CD14-positive monocyte (primary cell): Measurements from ENCODE around the gene SLX4. TPM values are rescaled to one million over a fixed set of nuclear protein-coding genes. Genes with fewer than 3 reads are reported as not detected.

Experiments used
- DNase-seq, 3 donors: peaks; one replicate each; pipeline ENCODE4 v3.0.0-alpha.2; 2011 to 2022
- H2AFZ ChIP-seq: 2 replicates; pipeline ENCODE4 v1.6.0; 2012; ENCODE audit warnings: mild to moderate bottlenecking, low read depth, low read length, inconsistent platforms; ENCODE audit not compliant: insufficient read depth, poor library complexity, severe bottlenecking
- H3K27ac ChIP-seq, 2 donors: 1 replicate in 1 of 2; 2 replicates in 1 of 2; pipeline ENCODE4 v1.5.1; 2012 to 2013; ENCODE audit warnings: low read length in 2 of 2, control low read depth in 1 of 2, inconsistent platforms in 1 of 2, low read depth in 1 of 2, mild to moderate bottlenecking in 1 of 2
- H3K27me3 ChIP-seq, 2 donors: one replicate each; pipeline versions ENCODE4 v1.6.0 to v1.6.1; 2011 to 2013; ENCODE audit warnings: low read length in 2 of 2; ENCODE audit not compliant: control insufficient read depth in 2 of 2, insufficient read depth in 2 of 2
- H3K36me3 ChIP-seq, 2 donors: replicated peaks in 1 of 2; 1 replicate in 1 of 2; 2 replicates in 1 of 2; pipeline versions ENCODE4 v1.5.1 to v1.6.1; 2012 to 2013; ENCODE audit warnings: low read length in 2 of 2, control low read depth in 1 of 2, inconsistent platforms in 1 of 2, mild to moderate bottlenecking in 1 of 2; ENCODE audit not compliant: insufficient read depth in 2 of 2, control insufficient read depth in 1 of 2
- H3K4me1 ChIP-seq, 2 donors: 1 replicate in 1 of 2; 2 replicates in 1 of 2; pipeline versions ENCODE4 v1.5.1 to v1.6.1; 2012 to 2013; ENCODE audit warnings: low read length in 2 of 2, control low read depth in 1 of 2, inconsistent platforms in 1 of 2, mild to moderate bottlenecking in 1 of 2, moderate library complexity in 1 of 2; ENCODE audit not compliant: insufficient read depth in 2 of 2, control insufficient read depth in 1 of 2
- H3K4me2 ChIP-seq: replicated peaks from 2 replicates; pipeline ENCODE3; 2012; ENCODE audit warnings: low read length, moderate library complexity, mild to moderate bottlenecking; ENCODE audit not compliant: poor library complexity, severe bottlenecking; ENCODE audit errors: extremely low read depth
- H3K4me3 ChIP-seq, 3 experiments: fragments of 200-600 bp in 1 of 3; sonication (generic) in 1 of 3; replicated peaks in 1 of 3; 1 replicate in 2 of 3; 2 replicates in 1 of 3; pipeline ENCODE4 v1.5.1; 2011 to 2013; ENCODE audit warnings: low read length in 3 of 3, mild to moderate bottlenecking in 3 of 3, control low read depth in 2 of 3, low read depth in 2 of 3, inconsistent platforms in 1 of 3, moderate library complexity in 1 of 3
- H3K79me2 ChIP-seq: 2 replicates; pipeline ENCODE4 v1.6.0; 2012; ENCODE audit warnings: mild to moderate bottlenecking, control low read depth, inconsistent platforms, low read length, moderate library complexity; ENCODE audit not compliant: insufficient read depth
- H3K9ac ChIP-seq: 2 replicates; pipeline ENCODE4 v1.6.0; 2017; ENCODE audit warnings: low read length, mild to moderate bottlenecking; ENCODE audit not compliant: insufficient read depth, poor library complexity, severe bottlenecking
- H3K9me3 ChIP-seq, 2 donors: replicated peaks in 1 of 2; 1 replicate in 1 of 2; 2 replicates in 1 of 2; pipeline versions ENCODE4 v1.5.1 to v1.6.1; 2012 to 2013; ENCODE audit warnings: low read length in 2 of 2, control low read depth in 1 of 2; ENCODE audit not compliant: control insufficient read depth in 1 of 2, insufficient read depth in 1 of 2
- H4K20me1 ChIP-seq: 2 replicates; pipeline ENCODE4 v1.6.0; 2012; ENCODE audit warnings: mild to moderate bottlenecking, low read length, control low read depth, moderate library complexity; ENCODE audit not compliant: insufficient read depth
- H3K27ac Mint-ChIP-seq, 7 donors: one replicate each; pipeline ENCODE4 v1.8.0; 2020; ENCODE audit warnings: mild to moderate bottlenecking in 7 of 7, mixed read lengths in 7 of 7, moderate library complexity in 6 of 7, inconsistent platforms in 2 of 7
- H3K27me3 Mint-ChIP-seq, 3 donors: one replicate each; pipeline ENCODE4 v1.8.0; 2021 to 2022; ENCODE audit warnings: low read depth in 3 of 3, mild to moderate bottlenecking in 3 of 3, mixed read lengths in 3 of 3, moderate library complexity in 3 of 3, inconsistent platforms in 1 of 3
- H3K36me3 Mint-ChIP-seq, 2 donors: one replicate each; pipeline ENCODE4 v1.8.0; 2020; ENCODE audit warnings: mixed read lengths in 2 of 2, inconsistent platforms in 1 of 2, mild to moderate bottlenecking in 1 of 2
- H3K4me1 Mint-ChIP-seq: one replicate; pipeline ENCODE4 v1.8.0; 2020; ENCODE audit warnings: mild to moderate bottlenecking, mixed read lengths
- H3K4me3 Mint-ChIP-seq, 2 donors: one replicate each; pipeline ENCODE4 v1.8.0; 2020; ENCODE audit warnings: mild to moderate bottlenecking in 2 of 2, mixed read lengths in 2 of 2, moderate library complexity in 1 of 2
- H3K9me3 Mint-ChIP-seq, 7 donors: one replicate each; pipeline ENCODE4 v1.8.0; 2020 to 2022; ENCODE audit warnings: mixed read lengths in 7 of 7, mild to moderate bottlenecking in 6 of 7, moderate library complexity in 6 of 7, inconsistent platforms in 2 of 7
- CTCF ChIP-seq: fragments of 200-600 bp; IDR thresholded peaks from one replicate; pipeline ENCODE4 v1.8.0; 2022; ENCODE audit warnings: antibody characterized with exemption, mild to moderate bottlenecking
- WGBS: methylation state at CpG from one replicate; pipeline ENCODE4 v1.1.5; 2013; ENCODE audit warnings: missing lambda C conversion rate; ENCODE audit not compliant: insufficient coverage; 5-methylcytosine and 5-hydroxymethylcytosine counted together
- intact Hi-C, 2 donors: fragments of 100-400 bp; cut with micrococcal nuclease; formaldehyde crosslinking; loops; one replicate each; pipeline versions ENCODE4 v1.15.0 to v1.15.1; 2023
- polyA plus RNA-seq, 3 donors: library from polyadenylated mRNA; depleted of rRNA in 1 of 3; unstranded in 2 of 3; stranded (reverse) in 1 of 3; fragments of 300-500 nt in 2 of 3; fragments of >200 nt in 1 of 3; fragmentation: Illumina TruSeq in 2 of 3; gene quantifications; 1 replicate in 2 of 3; 2 replicates in 1 of 3; pipeline ENCODE4 v1.2.3, GENCODE V29; 2012 to 2021

SLX4 gene
- polyA plus RNA-seq, 3 donors: 0.12 to 2.4 (median 0.71) TPM

- intact Hi-C loops: no loop called here
- Mint-ChIP-seq H3K36me3 (peaks cover 25 to 46% of the 10 kb centered on the region in 2 donors), H3K9me3 (no peaks in the 10 kb centered on the region)
Measured at GRCh38 chr16:3608069-3608468, 3.3 kb downstream of the SLX4 start.

GRCh38 chr16:3607634-3608033, 3.8 kb downstream of the SLX4 start:
- Histone ChIP-seq H3K4me3 (no peak overlapping the region), H4K20me1 (no peaks in the 10 kb centered on the region), H3K27ac (no peak overlapping the region), H3K27me3 (no peaks in the 10 kb centered on the region), H2AFZ (no peak overlapping the region), H3K9me3 (no peaks in the 10 kb centered on the region), H3K79me2 (peaks cover 23% of the 10 kb centered on the region), H3K4me1 (peaks cover 16 to 17% of the 10 kb centered on the region in 2 donors), H3K4me2 (no peak overlapping the region), H3K36me3 (peaks cover 7 to 42% of the 10 kb centered on the region in 2 donors), H3K9ac (no peak overlapping the region)
- Mint-ChIP-seq H3K27me3 (peaks cover 0 to 1% (median 0%) of the 10 kb centered on the region in 3 donors), H3K27ac (peak overlapping the region in 1 of 7 donors; percentile 14), H3K9me3 (no peaks in the 10 kb centered on the region), H3K4me1 (peaks cover 27% of the 10 kb centered on the region), H3K36me3 (peaks cover 29 to 51% of the 10 kb centered on the region in 2 donors), H3K4me3 (no peak overlapping the region)
- DNase-seq: no peak
- intact Hi-C loops: no loop called here
- no peak for TF ChIP-seq CTCF
- 100% methylated on average over 1 of the region's 2 CpGs for WGBS

More at GRCh38 chr16:3608069-3608468, 3.3 kb downstream of the SLX4 start:
- Histone ChIP-seq H3K9ac (no peak overlapping the region), H3K9me3 (no peaks in the 10 kb centered on the region), H3K79me2 (peaks cover 27% of the 10 kb centered on the region), H3K27me3 (no peaks in the 10 kb centered on the region), H3K27ac (no peak overlapping the region), H3K4me1 (peaks cover 21% of the 10 kb centered on the region in 2 donors), H3K36me3 (peaks cover 4 to 37% of the 10 kb centered on the region in 2 donors), H2AFZ (no peak overlapping the region), H4K20me1 (no peaks in the 10 kb centered on the region), H3K4me2 (no peak overlapping the region), H3K4me3 (no peak overlapping the region)
- Mint-ChIP-seq H3K27ac (peak overlapping the region in 1 of 7 donors; percentile 28), H3K27me3 (peaks cover 0 to 1% (median 0%) of the 10 kb centered on the region in 3 donors), H3K4me3 (no peak overlapping the region), H3K4me1 (peaks cover 32% of the 10 kb centered on the region)
- no peak for DNase-seq
- 67% methylated on average over 3 of the region's 5 CpGs for WGBS
- no peak for TF ChIP-seq CTCF
